Liver (tissue), 3 donors: ENCODE results near the gene F2RL1.

Experiments
- FOXA1 ChIP-seq: IDR thresholded peaks from 2 replicates; pipeline ENCODE4 v1.6.1; 2016; ENCODE audit warnings: antibody characterized with exemption
- GABPA ChIP-seq, 2 donors: IDR thresholded peaks in 1 of 2; conservative IDR thresholded peaks in 1 of 2; 2 replicates each; pipeline ENCODE4 v1.6.1; 2016; ENCODE audit warnings: antibody characterized with exemption in 2 of 2, mild to moderate bottlenecking in 1 of 2, moderate library complexity in 1 of 2
- RAD21 ChIP-seq, 2 donors: IDR thresholded peaks; 2 replicates each; pipeline ENCODE4 v1.6.1; 2016; ENCODE audit warnings: antibody characterized with exemption in 2 of 2, mild to moderate bottlenecking in 2 of 2
- RXRA ChIP-seq, 2 donors: IDR thresholded peaks; 2 replicates each; pipeline ENCODE4 v1.6.1; 2017 to 2018; ENCODE audit warnings: antibody characterized with exemption in 2 of 2, mild to moderate bottlenecking in 1 of 2
- TAF1 ChIP-seq: conservative IDR thresholded peaks from 2 replicates; pipeline ENCODE4 v1.6.1; 2016; ENCODE audit warnings: antibody characterized with exemption, mild to moderate bottlenecking
- TF ChIP-seq, protein P1 (sequence below): fragments of 150-350 bp; IDR thresholded peaks from 2 replicates; pipeline ENCODE4 v1.5.1; 2017; ENCODE audit warnings: improper control_type of control experiment, low read depth, low read length; ENCODE audit not compliant: missing input control
- TF ChIP-seq, protein P2 (sequence below): IDR thresholded peaks from 2 replicates; pipeline ENCODE4 v1.6.1; 2016; ENCODE audit warnings: antibody characterized with exemption, mild to moderate bottlenecking
- TF ChIP-seq, protein P3 (sequence below): IDR thresholded peaks from 2 replicates; pipeline ENCODE4 v1.6.1; 2016; ENCODE audit warnings: antibody characterized with exemption
- donor health status: healthy.
- donor health status: healthy.

DNA sequence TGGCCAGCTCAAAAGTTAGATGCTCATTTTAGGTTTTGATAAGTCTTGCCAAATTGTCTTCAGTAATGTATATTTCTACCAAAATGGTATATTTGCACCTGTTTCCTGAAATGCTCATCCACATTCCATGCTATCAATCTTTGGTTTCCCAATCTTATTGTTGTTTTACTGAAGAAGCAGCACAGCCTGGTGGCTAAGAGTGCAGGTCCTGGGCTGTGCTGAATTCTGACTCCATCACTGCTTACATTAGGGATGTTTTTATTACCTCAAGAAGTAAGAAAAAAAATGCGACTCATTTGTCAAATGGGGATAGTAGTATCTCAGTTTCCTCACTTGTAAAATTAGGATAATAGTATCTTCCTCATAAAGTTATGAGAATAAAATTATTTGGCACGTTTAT lies 17.4 kb downstream of the F2RL1 start:
- TF ChIP-seq, protein P1, sequence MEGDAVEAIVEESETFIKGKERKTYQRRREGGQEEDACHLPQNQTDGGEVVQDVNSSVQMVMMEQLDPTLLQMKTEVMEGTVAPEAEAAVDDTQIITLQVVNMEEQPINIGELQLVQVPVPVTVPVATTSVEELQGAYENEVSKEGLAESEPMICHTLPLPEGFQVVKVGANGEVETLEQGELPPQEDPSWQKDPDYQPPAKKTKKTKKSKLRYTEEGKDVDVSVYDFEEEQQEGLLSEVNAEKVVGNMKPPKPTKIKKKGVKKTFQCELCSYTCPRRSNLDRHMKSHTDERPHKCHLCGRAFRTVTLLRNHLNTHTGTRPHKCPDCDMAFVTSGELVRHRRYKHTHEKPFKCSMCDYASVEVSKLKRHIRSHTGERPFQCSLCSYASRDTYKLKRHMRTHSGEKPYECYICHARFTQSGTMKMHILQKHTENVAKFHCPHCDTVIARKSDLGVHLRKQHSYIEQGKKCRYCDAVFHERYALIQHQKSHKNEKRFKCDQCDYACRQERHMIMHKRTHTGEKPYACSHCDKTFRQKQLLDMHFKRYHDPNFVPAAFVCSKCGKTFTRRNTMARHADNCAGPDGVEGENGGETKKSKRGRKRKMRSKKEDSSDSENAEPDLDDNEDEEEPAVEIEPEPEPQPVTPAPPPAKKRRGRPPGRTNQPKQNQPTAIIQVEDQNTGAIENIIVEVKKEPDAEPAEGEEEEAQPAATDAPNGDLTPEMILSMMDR: no peak
- TF ChIP-seq TAF1 (no peak), RXRA (IDR thresholded peaks at IDR 0.05) (no peak), FOXA1 (no peak), GABPA (IDR thresholded peaks at IDR 0.05 in 1 of 2, conservative IDR thresholded peaks at IDR 0.05 in 1 of 2) (no peak), RAD21 (IDR thresholded peaks at IDR 0.05) (no peak)
- TF ChIP-seq, protein P2, sequence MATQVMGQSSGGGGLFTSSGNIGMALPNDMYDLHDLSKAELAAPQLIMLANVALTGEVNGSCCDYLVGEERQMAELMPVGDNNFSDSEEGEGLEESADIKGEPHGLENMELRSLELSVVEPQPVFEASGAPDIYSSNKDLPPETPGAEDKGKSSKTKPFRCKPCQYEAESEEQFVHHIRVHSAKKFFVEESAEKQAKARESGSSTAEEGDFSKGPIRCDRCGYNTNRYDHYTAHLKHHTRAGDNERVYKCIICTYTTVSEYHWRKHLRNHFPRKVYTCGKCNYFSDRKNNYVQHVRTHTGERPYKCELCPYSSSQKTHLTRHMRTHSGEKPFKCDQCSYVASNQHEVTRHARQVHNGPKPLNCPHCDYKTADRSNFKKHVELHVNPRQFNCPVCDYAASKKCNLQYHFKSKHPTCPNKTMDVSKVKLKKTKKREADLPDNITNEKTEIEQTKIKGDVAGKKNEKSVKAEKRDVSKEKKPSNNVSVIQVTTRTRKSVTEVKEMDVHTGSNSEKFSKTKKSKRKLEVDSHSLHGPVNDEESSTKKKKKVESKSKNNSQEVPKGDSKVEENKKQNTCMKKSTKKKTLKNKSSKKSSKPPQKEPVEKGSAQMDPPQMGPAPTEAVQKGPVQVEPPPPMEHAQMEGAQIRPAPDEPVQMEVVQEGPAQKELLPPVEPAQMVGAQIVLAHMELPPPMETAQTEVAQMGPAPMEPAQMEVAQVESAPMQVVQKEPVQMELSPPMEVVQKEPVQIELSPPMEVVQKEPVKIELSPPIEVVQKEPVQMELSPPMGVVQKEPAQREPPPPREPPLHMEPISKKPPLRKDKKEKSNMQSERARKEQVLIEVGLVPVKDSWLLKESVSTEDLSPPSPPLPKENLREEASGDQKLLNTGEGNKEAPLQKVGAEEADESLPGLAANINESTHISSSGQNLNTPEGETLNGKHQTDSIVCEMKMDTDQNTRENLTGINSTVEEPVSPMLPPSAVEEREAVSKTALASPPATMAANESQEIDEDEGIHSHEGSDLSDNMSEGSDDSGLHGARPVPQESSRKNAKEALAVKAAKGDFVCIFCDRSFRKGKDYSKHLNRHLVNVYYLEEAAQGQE: no peak
- TF ChIP-seq, protein P3, sequence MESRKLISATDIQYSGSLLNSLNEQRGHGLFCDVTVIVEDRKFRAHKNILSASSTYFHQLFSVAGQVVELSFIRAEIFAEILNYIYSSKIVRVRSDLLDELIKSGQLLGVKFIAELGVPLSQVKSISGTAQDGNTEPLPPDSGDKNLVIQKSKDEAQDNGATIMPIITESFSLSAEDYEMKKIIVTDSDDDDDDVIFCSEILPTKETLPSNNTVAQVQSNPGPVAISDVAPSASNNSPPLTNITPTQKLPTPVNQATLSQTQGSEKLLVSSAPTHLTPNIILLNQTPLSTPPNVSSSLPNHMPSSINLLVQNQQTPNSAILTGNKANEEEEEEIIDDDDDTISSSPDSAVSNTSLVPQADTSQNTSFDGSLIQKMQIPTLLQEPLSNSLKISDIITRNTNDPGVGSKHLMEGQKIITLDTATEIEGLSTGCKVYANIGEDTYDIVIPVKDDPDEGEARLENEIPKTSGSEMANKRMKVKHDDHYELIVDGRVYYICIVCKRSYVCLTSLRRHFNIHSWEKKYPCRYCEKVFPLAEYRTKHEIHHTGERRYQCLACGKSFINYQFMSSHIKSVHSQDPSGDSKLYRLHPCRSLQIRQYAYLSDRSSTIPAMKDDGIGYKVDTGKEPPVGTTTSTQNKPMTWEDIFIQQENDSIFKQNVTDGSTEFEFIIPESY: no peak
